HCT116 (cell line): ENCODE results near the gene TRIM10.

Source experiments
- CTCF ChIP-seq, 3 experiments: fragments of 200-600 bp in 1 of 3; sonication (generic) in 1 of 3; IDR thresholded peaks in 2 of 3; conservative IDR thresholded peaks in 1 of 3; 2 replicates each; pipeline ENCODE4 v1.5.1; 2012 to 2017; ENCODE audit warnings: low read depth in 2 of 3, low read length in 2 of 3, antibody characterized with exemption in 1 of 3, borderline replicate concordance in 1 of 3, control low read depth in 1 of 3, mild to moderate bottlenecking in 1 of 3, mixed read lengths in 1 of 3, mixed run types in 1 of 3, moderate library complexity in 1 of 3; ENCODE audit not compliant: insufficient read depth in 1 of 3
- ELF1 ChIP-seq: IDR thresholded peaks from 2 replicates; pipeline ENCODE4 v1.6.1; 2012; ENCODE audit warnings: low read depth, borderline replicate concordance
- EZH2 ChIP-seq: fragments of 200-600 bp; sonication (generic); IDR thresholded peaks from 2 replicates; pipeline ENCODE4 v1.6.1; 2017; ENCODE audit warnings: antibody characterized with exemption, mixed run types
- JUND ChIP-seq: IDR thresholded peaks from 2 replicates; pipeline ENCODE4 v1.6.1; 2012
- POLR2A ChIP-seq: IDR thresholded peaks from 2 replicates; pipeline ENCODE4 v1.7.0; 2011; ENCODE audit warnings: borderline replicate concordance; ENCODE audit not compliant: insufficient read depth, insufficient read length; ENCODE audit errors: extremely low read depth
- POLR2AphosphoS5 ChIP-seq: IDR thresholded peaks from 2 replicates; pipeline ENCODE4 v1.6.1; 2011; ENCODE audit warnings: mild to moderate bottlenecking, low read depth, low read length, moderate library complexity
- RAD21 ChIP-seq: IDR thresholded peaks from 2 replicates; pipeline ENCODE4 v1.6.1; 2012; ENCODE audit warnings: low read depth, mild to moderate bottlenecking
- SIN3A ChIP-seq: IDR thresholded peaks from 2 replicates; pipeline ENCODE4 v1.6.1; 2012; ENCODE audit warnings: low read depth
- SP1 ChIP-seq: IDR thresholded peaks from 2 replicates; pipeline ENCODE4 v1.6.1; 2012; ENCODE audit warnings: low read depth
- YY1 ChIP-seq: IDR thresholded peaks from 2 replicates; pipeline ENCODE4 v1.6.1; 2011; ENCODE audit warnings: low read length, low read depth, moderate library complexity, mild to moderate bottlenecking; ENCODE audit not compliant: insufficient replicate concordance; ENCODE audit errors: extremely low read depth
- ZFX ChIP-seq: fragments of 450-650 bp; IDR thresholded peaks from 2 replicates; pipeline ENCODE4 v1.6.1; 2017
- TF ChIP-seq, protein P1 (sequence below): IDR thresholded peaks from 2 replicates; pipeline ENCODE4 v1.6.1; 2012

DNA sequence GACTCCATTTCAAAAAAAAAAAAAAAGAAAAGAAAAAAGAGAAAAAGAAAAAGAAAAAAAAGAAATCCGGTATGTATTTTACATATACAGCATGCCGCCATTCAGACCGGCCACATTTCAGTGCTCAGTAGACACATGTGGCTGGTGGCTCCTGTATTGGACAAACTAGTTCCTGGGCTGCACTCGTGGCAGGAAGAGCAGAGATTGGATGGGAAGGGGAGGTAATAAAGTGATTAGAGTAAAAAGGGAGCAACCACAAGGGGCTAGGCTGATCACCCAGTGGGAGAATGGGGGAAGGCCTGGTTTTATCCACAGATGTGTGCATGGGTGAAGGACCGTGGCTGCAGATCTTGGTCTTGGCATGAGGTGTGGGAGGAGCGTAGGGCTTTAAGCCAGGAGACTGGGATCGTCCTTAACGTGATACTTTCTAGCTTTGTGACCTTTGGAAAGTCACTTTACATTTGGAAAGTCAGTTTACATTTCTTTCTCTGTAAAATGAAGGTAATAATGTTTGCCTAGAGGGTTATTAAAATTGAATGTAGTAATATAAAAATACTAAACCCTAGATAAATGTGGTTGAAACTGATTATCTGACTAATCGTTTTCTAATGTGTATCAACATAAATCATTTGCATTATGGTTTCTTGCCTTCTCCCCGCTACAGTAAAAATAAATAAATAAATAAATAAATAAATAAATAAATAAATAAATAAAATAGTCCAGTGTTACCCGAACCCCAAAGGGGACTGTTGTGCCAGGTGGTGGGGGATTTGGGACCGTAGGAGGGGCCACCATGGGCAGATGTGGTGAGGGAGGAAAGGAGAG is 1.5 kb upstream of the TRIM10 start:
- no peak for TF ChIP-seq POLR2A
- TF ChIP-seq RAD21, result no peak
- TF ChIP-seq CTCF (IDR thresholded peaks at IDR 0.05 in 2 of 3, conservative IDR thresholded peaks at IDR 0.05 in 1 of 3; ENCODE audit: borderline replicate concordance in 1 of 3, insufficient read depth in 1 of 3, low read depth in 2 of 3, low read length in 2 of 3), result no peak
- TF ChIP-seq, protein P1, sequence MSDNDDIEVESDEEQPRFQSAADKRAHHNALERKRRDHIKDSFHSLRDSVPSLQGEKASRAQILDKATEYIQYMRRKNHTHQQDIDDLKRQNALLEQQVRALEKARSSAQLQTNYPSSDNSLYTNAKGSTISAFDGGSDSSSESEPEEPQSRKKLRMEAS, result no peak
- TF ChIP-seq SIN3A, result no peak
- TF ChIP-seq POLR2AphosphoS5, result no peak
- no peak for TF ChIP-seq ZFX
- no peak for TF ChIP-seq JUND
- TF ChIP-seq ELF1, result no peak
- TF ChIP-seq SP1, result no peak
- no peak for TF ChIP-seq YY1
- TF ChIP-seq EZH2, result no peak
